Femur (tissue), 1 donor: ENCODE measurements around the gene SLC38A3.

Experiments
- DNase-seq: peaks from one replicate; pipeline ENCODE4 v3.0.0-alpha.2; 2017

The SLC38A3 gene

GRCh38 chr3:50169232-50169832, 35.7 kb upstream of the SLC38A3 start:
- no peak for DNase-seq

GRCh38 chr3:50169858-50170257, 35.2 kb upstream of the SLC38A3 start:
- DNase-seq = no peak

GRCh38 chr3:50170689-50171088, 34.4 kb upstream of the SLC38A3 start:
- DNase-seq = no peak

GRCh38 chr3:50171540-50172301, 33.4 kb upstream of the SLC38A3 start:
- DNase-seq = no peak

DNA sequence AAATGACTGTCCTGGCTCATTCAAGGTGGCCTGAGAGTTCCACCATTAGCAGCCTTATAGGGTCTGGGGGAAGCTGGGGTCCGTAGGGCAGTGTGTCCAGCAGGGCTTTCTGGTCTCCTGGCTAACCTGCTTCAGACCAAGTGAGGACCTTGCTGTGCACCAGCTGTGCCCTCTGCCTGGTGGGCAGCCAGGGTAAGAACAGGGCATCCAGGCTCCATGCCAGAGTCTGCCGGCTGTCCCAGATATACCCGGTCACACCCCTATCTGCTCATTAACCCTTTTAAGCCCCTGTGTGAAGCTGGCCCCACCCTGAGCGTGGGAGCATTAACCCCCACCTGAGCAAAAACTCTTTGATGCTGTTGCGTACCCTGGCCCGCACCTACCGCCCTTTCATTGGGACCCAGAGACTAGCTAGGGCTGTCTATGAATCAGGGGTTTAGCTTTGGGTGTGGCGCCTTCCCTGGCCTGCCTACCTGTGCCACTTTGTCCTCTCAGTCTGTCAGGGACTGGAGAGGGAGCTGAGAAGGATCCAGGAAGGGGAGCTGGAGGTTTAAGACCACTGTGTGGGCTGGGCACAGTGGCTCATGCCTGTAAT, 32.3 kb upstream of the SLC38A3 start:
- DNase-seq = no peak

GRCh38 chr3:50173685-50174516, 31.2 kb upstream of the SLC38A3 start:
- no peak for DNase-seq

DNA sequence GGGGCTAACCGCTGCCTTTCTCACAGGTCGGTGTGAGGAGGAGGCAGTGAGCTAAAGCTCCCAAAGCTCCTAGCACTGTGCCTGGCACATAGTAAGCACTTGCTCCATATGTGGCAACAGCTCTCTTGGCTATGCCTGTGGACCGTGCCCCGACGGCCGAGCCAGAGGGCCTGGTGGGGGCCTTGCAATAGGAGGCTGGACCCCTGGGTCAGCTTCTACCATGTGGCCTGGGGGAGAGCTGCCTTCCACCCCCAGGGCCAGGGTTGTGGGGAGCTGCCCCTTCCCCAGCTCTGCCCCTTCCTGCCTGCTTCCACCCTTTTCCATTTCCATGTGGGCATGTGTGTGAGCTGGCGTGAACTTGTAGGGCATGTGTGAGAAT, 30.6 kb upstream of the SLC38A3 start:
- no peak for DNase-seq

DNA sequence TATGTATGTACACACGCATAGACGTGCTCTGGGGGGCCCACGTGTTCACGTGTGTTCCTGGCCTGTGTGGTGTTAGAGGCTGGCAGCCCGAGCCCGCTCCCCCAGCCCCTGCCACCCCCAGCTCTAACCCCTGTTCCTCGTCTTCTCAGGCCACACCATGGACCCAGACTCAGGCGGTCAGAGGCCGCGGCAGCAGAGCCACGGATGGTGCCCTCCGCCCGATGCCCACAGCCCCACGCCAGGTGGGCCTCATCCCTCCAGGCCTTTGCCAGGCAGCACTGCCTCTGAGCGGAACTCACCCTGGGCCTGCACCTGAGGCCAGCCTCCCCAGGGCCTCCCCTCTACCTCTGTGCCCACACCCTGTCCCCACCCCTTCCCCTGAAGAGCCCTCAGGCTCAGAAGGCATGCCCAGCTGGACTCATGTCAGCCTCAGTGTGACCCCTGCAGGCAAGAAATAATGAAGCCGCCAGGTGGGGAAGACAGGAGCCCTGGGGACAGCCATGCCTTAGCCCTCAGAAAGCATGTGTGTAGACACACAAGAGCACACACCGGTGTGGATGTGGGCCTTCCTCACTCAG, 30.0 kb upstream of the SLC38A3 start:
- DNase-seq = no peak

GRCh38 chr3:50177346-50177745, 27.7 kb upstream of the SLC38A3 start:
- DNase-seq = no peak

DNA sequence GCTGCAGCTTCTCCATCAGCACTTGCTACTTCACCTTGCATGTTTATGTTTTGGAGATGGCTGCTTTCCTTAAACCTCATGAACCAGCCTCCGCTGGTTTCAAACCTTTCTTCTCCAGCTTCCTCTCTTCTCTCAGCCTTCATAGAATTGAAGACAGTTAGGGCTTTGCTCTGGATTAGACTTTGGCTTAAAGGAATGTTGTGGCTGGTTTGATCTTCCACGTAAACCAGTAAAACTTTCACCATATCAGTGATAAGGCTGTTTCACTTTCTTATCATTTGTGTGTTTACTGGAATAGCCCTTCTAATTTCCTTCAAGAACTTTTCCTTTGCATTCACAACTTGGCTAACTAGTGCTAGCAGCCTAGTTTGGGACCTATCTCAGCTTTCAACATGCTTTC, 25.4 kb upstream of the SLC38A3 start:
- DNase-seq = no peak

GRCh38 chr3:50181985-50182384, 23.1 kb upstream of the SLC38A3 start:
- no peak for DNase-seq

DNA sequence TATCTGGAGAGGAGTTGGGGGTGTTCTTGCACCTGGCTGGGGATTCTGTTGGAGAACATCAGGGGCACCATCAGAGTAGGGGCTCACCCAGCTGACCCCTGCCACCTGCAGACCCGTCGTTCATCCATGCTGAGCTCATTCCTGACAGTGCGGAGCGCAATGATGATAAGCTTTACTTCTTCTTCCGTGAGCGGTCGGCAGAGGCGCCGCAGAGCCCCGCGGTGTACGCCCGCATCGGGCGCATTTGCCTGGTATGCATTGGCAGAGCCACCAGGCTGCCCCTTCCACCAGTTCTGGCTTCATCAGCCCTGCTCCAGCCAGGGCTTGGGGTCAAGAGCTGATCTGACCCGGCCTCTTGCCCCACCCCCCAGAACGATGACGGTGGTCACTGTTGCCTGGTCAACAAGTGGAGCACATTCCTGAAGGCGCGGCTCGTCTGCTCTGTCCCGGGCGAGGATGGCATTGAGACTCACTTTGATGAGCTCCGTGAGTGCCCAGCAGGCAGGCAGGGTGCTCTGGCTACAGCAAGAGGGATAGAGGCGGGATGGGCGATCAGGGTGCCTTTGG, 22.5 kb upstream of the SLC38A3 start:
- DNase-seq = no peak

- DNase-seq = no peak
Measured at GRCh38 chr3:50183755-50184154, 21.3 kb upstream of the SLC38A3 start.

- DNase-seq = no peak
Measured at GRCh38 chr3:50184242-50184978, 20.7 kb upstream of the SLC38A3 start.

GRCh38 chr3:50185230-50185629, 19.8 kb upstream of the SLC38A3 start:
- DNase-seq = no peak

DNA sequence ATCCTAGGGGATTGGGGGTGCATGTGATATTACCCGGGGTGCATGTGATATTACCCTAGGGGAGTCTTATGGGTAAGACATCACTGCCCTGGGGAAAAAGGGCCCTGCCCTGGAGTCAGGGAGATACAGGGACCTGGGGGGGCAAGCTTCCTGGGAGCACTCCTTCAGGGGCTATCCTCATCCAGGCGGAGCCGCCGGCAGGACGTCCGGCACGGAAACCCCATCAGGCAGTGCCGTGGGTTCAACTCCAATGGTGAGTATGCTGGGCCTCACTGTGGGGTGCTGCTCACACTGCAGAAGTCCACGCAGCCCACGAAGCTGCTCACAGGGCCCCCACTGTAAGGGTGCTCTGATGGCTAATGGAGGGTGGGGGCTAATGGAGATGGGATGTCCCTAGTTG, 19.0 kb upstream of the SLC38A3 start:
- DNase-seq = no peak

GRCh38 chr3:50187750-50188149, 17.3 kb upstream of the SLC38A3 start:
- DNase-seq = no peak

- DNase-seq = peak; percentile 90
Measured at GRCh38 chr3:50189274-50189673, 15.8 kb upstream of the SLC38A3 start.

DNA sequence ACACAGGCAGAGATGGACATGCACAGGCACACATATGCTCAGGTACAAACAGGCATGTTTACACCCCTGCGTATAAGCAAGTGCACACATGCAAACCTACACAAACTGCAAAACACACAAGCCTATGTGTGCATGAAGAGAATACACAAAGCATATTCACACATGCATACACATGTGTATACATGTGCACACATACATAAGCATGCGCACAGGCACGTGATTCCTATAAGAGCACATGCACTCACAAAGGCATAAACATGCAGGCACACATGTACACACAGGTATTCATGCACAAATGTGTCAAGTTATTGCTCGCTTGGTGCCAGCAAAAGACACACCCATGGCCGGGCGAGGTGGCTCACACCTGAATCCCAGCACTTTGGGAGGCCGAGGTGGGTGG, 15.1 kb upstream of the SLC38A3 start:
- DNase-seq = no peak

GRCh38 chr3:50190936-50191660, 14.0 kb upstream of the SLC38A3 start, which contains the start of gene GNAT1:
TSS of gene GNAT1 (plus strand) at chr3:50191610. CDS start at chr3:50191726, 116 bp downstream.
- no peak for DNase-seq

DNA sequence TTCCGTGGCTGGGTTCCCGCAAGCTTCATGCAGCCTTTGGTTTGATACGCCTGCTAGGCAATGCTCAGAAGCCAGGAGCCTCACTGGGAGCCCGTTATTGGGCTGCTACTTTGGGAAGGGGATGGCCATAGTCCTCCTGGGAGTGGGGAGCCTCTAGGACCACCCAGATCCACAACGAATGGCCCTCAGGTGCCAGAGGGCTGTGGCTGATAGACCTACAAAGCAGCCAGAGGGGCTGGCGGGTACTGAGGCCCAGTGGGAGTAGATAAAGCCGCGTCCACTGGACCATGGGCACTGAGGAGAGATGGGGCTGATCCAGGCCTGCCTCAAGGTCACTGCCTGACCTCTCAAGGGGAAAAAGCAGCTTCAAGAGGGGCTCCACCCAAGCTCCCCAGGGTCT, 12.9 kb upstream of the SLC38A3 start:
- DNase-seq = no peak
